ENCODE measurements around the gene FGR.

- no peak for TF ChIP-seq GATA2 (IDR thresholded peaks at IDR 0.05; ENCODE audit: low read depth, low read length)
- no peak for TF ChIP-seq GATA3 (IDR thresholded peaks at IDR 0.05; ENCODE audit: low read depth, low read length)
These were observed 46.4 kb downstream of the FGR start for GRCh38 chr1:27588256-27589232.

Data from SH-SY5Y (cell line).